IPS-18a (cell line): ENCODE data around the gene MME.

Experiments used
- H3K27ac ChIP-seq: one replicate; pipeline ENCODE4 v1.5.1; 2013; ENCODE audit warnings: low read length
- H3K27me3 ChIP-seq: one replicate; pipeline ENCODE4 v1.6.1; 2013; ENCODE audit warnings: mild to moderate bottlenecking, low read length; ENCODE audit not compliant: control insufficient read depth, insufficient read depth
- H3K36me3 ChIP-seq: one replicate; pipeline ENCODE4 v1.6.1; 2013; ENCODE audit warnings: low read depth, low read length; ENCODE audit not compliant: control insufficient read depth
- H3K4me1 ChIP-seq: one replicate; pipeline ENCODE4 v1.6.1; 2013; ENCODE audit warnings: low read depth, low read length; ENCODE audit not compliant: control insufficient read depth
- H3K4me3 ChIP-seq: one replicate; pipeline ENCODE4 v1.5.1; 2013; ENCODE audit warnings: low read length
- H3K9ac ChIP-seq: one replicate; pipeline ENCODE4 v1.6.1; 2013; ENCODE audit warnings: mild to moderate bottlenecking, low read length, moderate library complexity
- H3K9me3 ChIP-seq: one replicate; pipeline ENCODE4 v1.6.1; 2013; ENCODE audit warnings: low read depth, low read length; ENCODE audit not compliant: control insufficient read depth

Gene MME

DNA sequence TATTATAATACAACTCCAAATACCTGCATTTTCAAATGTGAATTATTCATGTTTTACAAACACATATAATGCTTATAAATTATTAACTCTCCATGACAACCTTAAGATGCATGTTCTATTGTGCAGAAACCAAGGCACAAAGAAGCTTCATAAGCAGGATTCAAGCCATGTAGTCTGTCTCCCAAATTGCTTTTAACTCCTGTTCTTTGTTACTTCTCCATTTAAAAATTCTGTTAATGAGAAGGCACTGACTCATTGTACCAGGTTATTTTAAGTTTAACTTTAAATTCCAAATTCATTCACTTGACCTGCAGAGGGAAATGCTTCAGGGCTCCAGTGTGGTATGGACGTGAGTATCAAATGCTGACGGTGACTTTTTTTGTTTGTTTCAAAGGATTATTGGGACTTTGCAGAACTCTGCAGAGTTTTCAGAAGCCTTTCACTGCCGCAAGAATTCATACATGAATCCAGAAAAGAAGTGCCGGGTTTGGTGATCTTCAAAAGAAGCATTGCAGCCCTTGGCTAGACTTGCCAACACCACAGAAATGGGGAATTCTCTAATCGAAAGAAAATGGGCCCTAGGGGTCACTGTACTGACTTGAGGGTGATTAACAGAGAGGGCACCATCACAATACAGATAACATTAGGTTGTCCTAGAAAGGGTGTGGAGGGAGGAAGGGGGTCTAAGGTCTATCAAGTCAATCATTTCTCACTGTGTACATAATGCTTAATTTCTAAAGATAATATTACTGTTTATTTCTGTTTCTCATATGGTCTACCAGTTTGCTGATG is 100.0 kb downstream of the MME start:
- Histone ChIP-seq H3K9ac (no peak overlapping the region), H3K27me3 (no peaks in the 10 kb centered on the region), H3K4me3 (no peak overlapping the region), H3K36me3 (no peaks in the 10 kb centered on the region), H3K4me1 (no peaks in the 10 kb centered on the region), H3K27ac (no peak overlapping the region), H3K9me3 (no peaks in the 10 kb centered on the region)

- no peaks in the 10 kb centered on the region for H3K9me3 ChIP-seq
- no peaks in the 10 kb centered on the region for H3K27me3 ChIP-seq
- no peaks in the 10 kb centered on the region for H3K36me3 ChIP-seq
- no peak overlapping the region for H3K4me3 ChIP-seq
- H3K4me1 ChIP-seq, result peaks cover 7% of the 10 kb centered on the region
- no peak overlapping the region for H3K9ac ChIP-seq
- H3K27ac ChIP-seq, result no peak overlapping the region
These were observed 102.3 kb downstream of the MME start for GRCh38 chr3:155182467-155182866.

DNA sequence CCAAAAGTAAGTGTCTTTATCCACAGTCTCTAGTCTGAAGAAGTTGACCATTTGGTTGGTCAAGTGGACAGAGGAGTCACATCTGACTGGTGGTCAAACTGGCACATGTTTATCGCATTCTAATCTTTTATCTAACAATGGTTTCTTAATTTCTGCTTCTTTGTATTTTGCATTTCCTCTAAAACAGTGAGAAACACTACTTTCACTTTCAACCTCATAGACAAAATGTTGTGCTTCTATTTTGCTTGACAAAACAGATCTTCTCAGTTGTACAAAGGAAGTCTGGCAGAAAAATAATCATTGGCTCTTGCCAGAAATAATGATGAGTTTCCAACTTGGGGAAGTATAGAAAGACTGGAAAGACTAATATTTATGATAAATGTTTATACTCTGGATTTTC is 103.9 kb downstream of the MME start:
- no peaks in the 10 kb centered on the region for H3K27me3 ChIP-seq
- peaks cover 7% of the 10 kb centered on the region for H3K4me1 ChIP-seq
- no peaks in the 10 kb centered on the region for H3K9me3 ChIP-seq
- H3K4me3 ChIP-seq, result no peak overlapping the region
- H3K9ac ChIP-seq, result no peak overlapping the region
- H3K27ac ChIP-seq, result no peak overlapping the region
- no peaks in the 10 kb centered on the region for H3K36me3 ChIP-seq

DNA sequence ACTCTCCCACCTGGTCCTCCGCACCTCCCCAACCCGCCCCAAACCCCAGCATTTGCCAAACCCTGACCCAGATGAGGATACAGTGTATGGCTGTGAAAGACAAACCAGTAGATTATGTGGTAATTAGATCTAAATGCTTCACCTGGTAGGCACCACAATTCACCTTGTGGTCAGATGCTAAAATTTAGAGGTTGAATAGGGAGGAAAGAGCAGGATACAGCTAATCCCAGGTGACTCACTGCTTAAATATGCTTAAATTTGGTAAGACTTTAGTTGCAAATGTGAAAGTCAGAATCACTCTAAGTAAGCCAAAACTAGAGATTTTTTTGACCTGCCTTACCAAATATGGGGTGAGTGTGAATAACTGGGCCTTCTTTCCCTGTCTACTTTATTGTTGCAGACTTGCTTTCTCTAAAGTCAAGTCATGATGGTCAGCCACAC is 105.5 kb downstream of the MME start:
- Histone ChIP-seq H3K9me3 (no peaks in the 10 kb centered on the region), H3K9ac (no peak overlapping the region), H3K27me3 (no peaks in the 10 kb centered on the region), H3K4me3 (no peak overlapping the region), H3K27ac (no peak overlapping the region), H3K4me1 (peaks cover 7% of the 10 kb centered on the region), H3K36me3 (no peaks in the 10 kb centered on the region)

- Histone ChIP-seq H3K4me1 (peaks cover 7% of the 10 kb centered on the region), H3K4me3 (no peak overlapping the region), H3K27me3 (no peaks in the 10 kb centered on the region), H3K9me3 (no peaks in the 10 kb centered on the region), H3K27ac (no peak overlapping the region), H3K9ac (no peak overlapping the region), H3K36me3 (no peaks in the 10 kb centered on the region)
These were observed 107.9 kb downstream of the MME start for GRCh38 chr3:155188031-155188430.

DNA sequence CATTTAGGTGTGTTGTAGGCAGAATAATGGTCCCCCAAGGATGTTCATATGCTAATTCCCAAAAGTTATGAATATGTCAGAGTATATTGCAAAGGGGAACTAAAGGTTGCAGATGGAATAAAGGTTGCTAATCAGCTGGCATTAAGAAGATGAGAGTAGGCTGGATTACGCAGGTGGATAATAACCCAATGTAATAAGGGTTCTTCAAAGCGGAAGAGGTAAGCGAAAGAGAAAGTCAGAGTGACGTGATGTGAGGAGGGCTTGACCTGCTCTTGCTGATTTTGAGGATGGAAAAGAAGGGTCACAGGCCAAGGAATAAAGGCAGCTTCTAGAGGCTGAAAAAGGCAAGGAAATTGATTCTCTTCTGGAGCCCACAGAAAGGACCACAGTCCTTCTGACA is 109.4 kb downstream of the MME start:
- Histone ChIP-seq H3K4me1 (peaks cover 7% of the 10 kb centered on the region), H3K9me3 (no peaks in the 10 kb centered on the region), H3K27me3 (no peaks in the 10 kb centered on the region), H3K27ac (no peak overlapping the region), H3K9ac (no peak overlapping the region), H3K36me3 (no peaks in the 10 kb centered on the region), H3K4me3 (no peak overlapping the region)

GRCh38 chr3:155190691-155191090 is 110.6 kb downstream of the MME start:
- Histone ChIP-seq H3K27ac (no peak overlapping the region), H3K36me3 (no peaks in the 10 kb centered on the region), H3K4me1 (peaks cover 4% of the 10 kb centered on the region), H3K9me3 (no peaks in the 10 kb centered on the region), H3K27me3 (no peaks in the 10 kb centered on the region), H3K9ac (no peak overlapping the region), H3K4me3 (no peak overlapping the region)

- H3K36me3 ChIP-seq, result no peaks in the 10 kb centered on the region
- no peaks in the 10 kb centered on the region for H3K4me1 ChIP-seq
- H3K4me3 ChIP-seq, result no peak overlapping the region
- H3K27ac ChIP-seq, result no peak overlapping the region
- H3K9ac ChIP-seq, result no peak overlapping the region
- no peaks in the 10 kb centered on the region for H3K27me3 ChIP-seq
- no peaks in the 10 kb centered on the region for H3K9me3 ChIP-seq
These were observed 113.0 kb downstream of the MME start for GRCh38 chr3:155192957-155193746.

- H3K36me3 ChIP-seq, result no peaks in the 10 kb centered on the region
- no peak overlapping the region for H3K27ac ChIP-seq
- H3K9me3 ChIP-seq, result no peaks in the 10 kb centered on the region
- no peaks in the 10 kb centered on the region for H3K27me3 ChIP-seq
- H3K9ac ChIP-seq, result no peak overlapping the region
- no peak overlapping the region for H3K4me3 ChIP-seq
- H3K4me1 ChIP-seq, result no peaks in the 10 kb centered on the region
These were observed 113.7 kb downstream of the MME start for GRCh38 chr3:155193868-155194267.

DNA sequence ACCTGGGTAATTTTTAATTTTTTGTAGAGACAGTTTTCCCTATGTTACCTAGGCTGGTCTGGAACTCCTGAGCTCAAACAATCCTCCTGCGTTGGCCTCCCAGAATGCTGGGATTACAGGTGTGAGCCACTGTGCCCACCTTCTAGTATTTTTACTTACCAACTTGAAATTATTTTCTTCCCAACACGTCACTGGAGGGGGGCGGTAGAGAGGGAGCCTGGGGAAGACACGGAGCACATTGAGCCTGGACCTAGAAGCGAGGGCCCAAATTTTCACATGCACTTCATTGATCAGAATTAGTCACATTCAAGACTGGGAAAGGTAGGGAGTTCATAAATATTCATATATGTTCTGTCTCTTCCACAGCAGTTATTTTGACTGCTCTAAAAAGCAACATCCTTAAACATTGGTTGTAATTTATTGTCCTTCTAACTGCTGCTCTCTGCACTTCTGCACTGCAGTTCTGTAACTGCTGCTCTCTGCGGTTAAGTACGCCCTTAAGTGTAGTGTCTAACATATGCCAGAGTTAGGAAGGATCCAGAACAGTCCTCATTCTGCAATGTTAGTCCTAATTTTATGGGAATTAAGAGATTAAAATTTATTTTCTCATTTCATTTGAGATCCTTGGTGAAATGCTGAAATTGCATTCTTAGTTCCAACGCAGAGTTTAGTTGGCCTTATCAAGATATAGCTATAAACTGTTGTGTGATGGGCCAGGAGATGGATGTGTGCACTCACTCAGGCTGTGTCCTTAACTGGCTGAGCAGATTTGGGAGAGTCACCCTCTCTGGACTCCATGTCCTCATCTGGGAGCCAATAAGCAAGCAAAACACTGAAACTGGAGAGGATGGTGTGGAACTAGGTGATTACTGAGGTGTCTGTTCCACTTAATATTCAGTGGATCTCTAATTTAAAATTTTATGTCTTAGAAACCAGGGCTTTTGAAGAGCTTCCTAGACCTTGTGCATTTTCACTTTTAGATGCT is 115.1 kb downstream of the MME start:
- no peak overlapping the region for H3K9ac ChIP-seq
- no peaks in the 10 kb centered on the region for H3K36me3 ChIP-seq
- no peaks in the 10 kb centered on the region for H3K27me3 ChIP-seq
- no peaks in the 10 kb centered on the region for H3K4me1 ChIP-seq
- no peak overlapping the region for H3K27ac ChIP-seq
- H3K9me3 ChIP-seq, result no peaks in the 10 kb centered on the region
- H3K4me3 ChIP-seq, result no peak overlapping the region
